IPS-15b (cell line): ENCODE data around the gene ADGRF3.
A peak's percentile ranks its signal among the peaks of the same experiment; 100 is the strongest.
"Not testable (repeated sequence)": the region's sequence is repeated elsewhere in the genome, so short reads cannot be mapped to it uniquely, and the experiment has no call there.

Experiments used
- H3K27me3 ChIP-seq: one replicate; pipeline ENCODE4 v1.6.1; 2013; ENCODE audit warnings: low read length; ENCODE audit not compliant: control insufficient read depth, insufficient read depth
- H3K36me3 ChIP-seq: one replicate; pipeline ENCODE4 v1.6.1; 2013; ENCODE audit warnings: low read length; ENCODE audit not compliant: control insufficient read depth, insufficient read depth
- H3K4me1 ChIP-seq: one replicate; pipeline ENCODE4 v1.6.1; 2013; ENCODE audit warnings: mild to moderate bottlenecking, low read length; ENCODE audit not compliant: control insufficient read depth, insufficient read depth
- H3K4me3 ChIP-seq: one replicate; pipeline ENCODE4 v1.5.1; 2013; ENCODE audit warnings: low read depth, low read length
- H3K9ac ChIP-seq: one replicate; pipeline ENCODE4 v1.6.1; 2013; ENCODE audit warnings: low read depth, mild to moderate bottlenecking, low read length
- H3K9me3 ChIP-seq: one replicate; pipeline ENCODE4 v1.6.1; 2013; ENCODE audit warnings: mild to moderate bottlenecking, low read length; ENCODE audit not compliant: control insufficient read depth, insufficient read depth

The ADGRF3 gene

GRCh38 chr2:26312471-26312870 lies 34.1 kb downstream of the ADGRF3 start:
- no peaks in the 10 kb centered on the region for H3K36me3 ChIP-seq
- no peak overlapping the region for H3K4me3 ChIP-seq
- H3K9ac ChIP-seq, result no peak overlapping the region
- H3K9me3 ChIP-seq, result no peaks in the 10 kb centered on the region
- H3K4me1 ChIP-seq, result no peaks in the 10 kb centered on the region
- H3K27me3 ChIP-seq, result no peaks in the 10 kb centered on the region

- Histone ChIP-seq H3K9me3 (no peaks in the 10 kb centered on the region), H3K27me3 (no peaks in the 10 kb centered on the region), H3K9ac (no peak overlapping the region), H3K4me3 (no peak overlapping the region), H3K4me1 (no peaks in the 10 kb centered on the region), H3K36me3 (no peaks in the 10 kb centered on the region)
Observed at GRCh38 chr2:26309921-26310320, 36.7 kb downstream of the ADGRF3 start.

GRCh38 chr2:26305540-26305939 lies 41.0 kb downstream of the ADGRF3 start:
- Histone ChIP-seq H3K9me3 (no peaks in the 10 kb centered on the region), H3K36me3 (no peaks in the 10 kb centered on the region), H3K27me3 (no peaks in the 10 kb centered on the region), H3K4me3 (no peak overlapping the region), H3K4me1 (no peaks in the 10 kb centered on the region), H3K9ac (no peak overlapping the region)

- H3K4me3 ChIP-seq, H3K36me3 ChIP-seq, H3K9ac ChIP-seq, H3K4me1 ChIP-seq, H3K9me3 ChIP-seq, H3K27me3 ChIP-seq: not testable (repeated sequence)
Observed at GRCh38 chr2:26305094-26305493, 41.5 kb downstream of the ADGRF3 start.

GRCh38 chr2:26302846-26303245 lies 43.7 kb downstream of the ADGRF3 start:
- Histone ChIP-seq H3K4me3 (no peak overlapping the region), H3K4me1 (peaks cover 4% of the 10 kb centered on the region), H3K36me3 (no peaks in the 10 kb centered on the region), H3K9ac (no peak overlapping the region), H3K27me3 (no peaks in the 10 kb centered on the region), H3K9me3 (no peaks in the 10 kb centered on the region)

- H3K9ac ChIP-seq, result no peak overlapping the region
- H3K36me3 ChIP-seq, result no peaks in the 10 kb centered on the region
- H3K4me1 ChIP-seq, result peaks cover 4% of the 10 kb centered on the region
- peaks cover 8% of the 10 kb centered on the region for H3K27me3 ChIP-seq
- H3K4me3 ChIP-seq, result no peak overlapping the region
- no peaks in the 10 kb centered on the region for H3K9me3 ChIP-seq
Observed at GRCh38 chr2:26300234-26300925, 46.2 kb downstream of the ADGRF3 start.

- Histone ChIP-seq H3K4me1 (peaks cover 4% of the 10 kb centered on the region), H3K9me3 (no peaks in the 10 kb centered on the region), H3K27me3 (peaks cover 8% of the 10 kb centered on the region), H3K36me3 (no peaks in the 10 kb centered on the region), H3K4me3 (peak overlapping the region; percentile 54), H3K9ac (no peak overlapping the region)
Observed at GRCh38 chr2:26299471-26300101, 47.0 kb downstream of the ADGRF3 start.

GRCh38 chr2:26298638-26299393 lies 47.8 kb downstream of the ADGRF3 start:
- Histone ChIP-seq H3K4me3 (peak overlapping the region; percentile 54), H3K9ac (peak overlapping the region; percentile 62), H3K4me1 (peaks cover 4% of the 10 kb centered on the region), H3K36me3 (no peaks in the 10 kb centered on the region), H3K27me3 (peaks cover 8% of the 10 kb centered on the region), H3K9me3 (no peaks in the 10 kb centered on the region)

GRCh38 chr2:26298286-26298637 lies 48.3 kb downstream of the ADGRF3 start:
- H3K9me3 ChIP-seq, result no peaks in the 10 kb centered on the region
- peaks cover 4% of the 10 kb centered on the region for H3K4me1 ChIP-seq
- peak overlapping the region; percentile 54 for H3K4me3 ChIP-seq
- peaks cover 8% of the 10 kb centered on the region for H3K27me3 ChIP-seq
- no peaks in the 10 kb centered on the region for H3K36me3 ChIP-seq
- peak overlapping the region; percentile 62 for H3K9ac ChIP-seq

- Histone ChIP-seq H3K36me3 (no peaks in the 10 kb centered on the region), H3K27me3 (peaks cover 8% of the 10 kb centered on the region), H3K4me1 (peaks cover 4% of the 10 kb centered on the region)
Observed at GRCh38 chr2:26297061-26297460, 49.5 kb downstream of the ADGRF3 start.

GRCh38 chr2:26295511-26295910 lies 51.1 kb downstream of the ADGRF3 start:
- Histone ChIP-seq H3K4me1 (peaks cover 4% of the 10 kb centered on the region), H3K4me3 (no peak overlapping the region), H3K9ac (no peak overlapping the region), H3K27me3 (peaks cover 8% of the 10 kb centered on the region), H3K9me3 (no peaks in the 10 kb centered on the region), H3K36me3 (no peaks in the 10 kb centered on the region)

More at GRCh38 chr2:26297061-26297460, 49.5 kb downstream of the ADGRF3 start:
- no peak overlapping the region for H3K4me3 ChIP-seq
- no peaks in the 10 kb centered on the region for H3K9me3 ChIP-seq
- no peak overlapping the region for H3K9ac ChIP-seq

GRCh38 chr2:26292646-26293045 lies 53.9 kb downstream of the ADGRF3 start:
- peaks cover 8% of the 10 kb centered on the region for H3K27me3 ChIP-seq
- H3K4me3 ChIP-seq, result no peak overlapping the region
- H3K4me1 ChIP-seq, result no peaks in the 10 kb centered on the region
- H3K36me3 ChIP-seq, result no peaks in the 10 kb centered on the region
- no peaks in the 10 kb centered on the region for H3K9me3 ChIP-seq
- no peak overlapping the region for H3K9ac ChIP-seq
